Hepatocyte (in vitro differentiated cells): ENCODE data around the gene GALNT14. TPM values are rescaled to one million over a fixed set of nuclear protein-coding genes. Genes with fewer than 3 reads are reported as not detected.

Experiments used
- DNase-seq: peaks from one replicate; pipeline ENCODE4 v3.0.0-alpha.2; 2016; ENCODE audit warnings: low spot score
- H2AFZ ChIP-seq: fragments of 200-600 bp; sonication (generic); 2 replicates; pipeline ENCODE4 v1.6.0; 2016; ENCODE audit warnings: antibody characterized with exemption, mild to moderate bottlenecking
- H3K27ac ChIP-seq: fragments of 200-600 bp; sonication (generic); 2 replicates; pipeline ENCODE4 v1.5.1; 2016; ENCODE audit warnings: mild to moderate bottlenecking
- H3K27me3 ChIP-seq: fragments of 200-600 bp; sonication (generic); 2 replicates; pipeline ENCODE4 v1.6.1; 2016
- H3K36me3 ChIP-seq: fragments of 200-600 bp; sonication (generic); replicated peaks from 2 replicates; pipeline ENCODE4 v1.5.1; 2016; ENCODE audit warnings: low read depth; ENCODE audit not compliant: insufficient read depth
- H3K4me1 ChIP-seq: fragments of 200-600 bp; sonication (generic); 2 replicates; pipeline ENCODE4 v1.5.1; 2016; ENCODE audit warnings: mild to moderate bottlenecking, moderate library complexity; ENCODE audit not compliant: insufficient read depth
- H3K4me2 ChIP-seq: fragments of 200-600 bp; sonication (generic); 2 replicates; pipeline ENCODE4 v1.6.0; 2016
- H3K4me3 ChIP-seq: fragments of 200-600 bp; sonication (generic); 2 replicates; pipeline ENCODE4 v1.5.1; 2016; ENCODE audit warnings: mild to moderate bottlenecking
- H3K79me2 ChIP-seq: fragments of 200-600 bp; sonication (generic); 2 replicates; pipeline ENCODE4 v1.6.0; 2017; ENCODE audit warnings: mild to moderate bottlenecking
- H3K9me2 ChIP-seq: fragments of 200-600 bp; sonication (generic); replicated peaks from 2 replicates; pipeline ENCODE4 v1.6.0; 2017; ENCODE audit warnings: mild to moderate bottlenecking; ENCODE audit not compliant: insufficient read depth
- H3K9me3 ChIP-seq: fragments of 200-600 bp; sonication (generic); 2 replicates; pipeline ENCODE4 v1.5.1; 2016; ENCODE audit warnings: low read depth, mild to moderate bottlenecking
- H4K20me1 ChIP-seq: fragments of 200-600 bp; sonication (generic); 2 replicates; pipeline ENCODE4 v1.6.0; 2016; ENCODE audit warnings: mild to moderate bottlenecking; ENCODE audit not compliant: insufficient read depth, poor library complexity, severe bottlenecking
- EZH2 ChIP-seq: fragments of 200-600 bp; sonication (generic); IDR thresholded peaks from 2 replicates; pipeline ENCODE4 v1.6.1; 2016; ENCODE audit warnings: antibody characterized with exemption, mild to moderate bottlenecking, borderline replicate concordance
- EZH2phosphoT487 ChIP-seq: fragments of 200-600 bp; sonication (generic); IDR thresholded peaks from one replicate; pipeline ENCODE4 v1.6.1; 2018; ENCODE audit warnings: antibody characterized with exemption, mild to moderate bottlenecking, low read depth, moderate library complexity; ENCODE audit not compliant: unreplicated experiment, severe bottlenecking
- WGBS: methylation state at CpG from one replicate; pipeline ENCODE4 v1.1.6; 2016; ENCODE audit warnings: low lambda C conversion rate; ENCODE audit errors: missing lambda C conversion rate; 5-methylcytosine and 5-hydroxymethylcytosine counted together
- polyA plus RNA-seq: library from polyadenylated mRNA; unstranded; fragments of >200 nt; fragmentation: Nextera tagmentation; extraction: Ambion mirVana; gene quantifications from 2 replicates; pipeline ENCODE4 v1.2.1, GENCODE V29; 2016
- total RNA-seq: library from RNA; depleted of rRNA; stranded (reverse); fragments of >200 nt; gene quantifications from 2 replicates; pipeline ENCODE4 v1.2.3, GENCODE V29; 2014
- TF ChIP-seq, protein P1 (sequence below): fragments of 200-600 bp; sonication (generic); IDR thresholded peaks from 2 replicates; pipeline ENCODE4 v1.5.1; 2016; ENCODE audit warnings: antibody characterized with exemption, mild to moderate bottlenecking; ENCODE audit not compliant: poor library complexity

Gene GALNT14
- total and polyA plus RNA-seq, 2 experiments from 2014 or later = 2.2 to 2.9 TPM

DNA sequence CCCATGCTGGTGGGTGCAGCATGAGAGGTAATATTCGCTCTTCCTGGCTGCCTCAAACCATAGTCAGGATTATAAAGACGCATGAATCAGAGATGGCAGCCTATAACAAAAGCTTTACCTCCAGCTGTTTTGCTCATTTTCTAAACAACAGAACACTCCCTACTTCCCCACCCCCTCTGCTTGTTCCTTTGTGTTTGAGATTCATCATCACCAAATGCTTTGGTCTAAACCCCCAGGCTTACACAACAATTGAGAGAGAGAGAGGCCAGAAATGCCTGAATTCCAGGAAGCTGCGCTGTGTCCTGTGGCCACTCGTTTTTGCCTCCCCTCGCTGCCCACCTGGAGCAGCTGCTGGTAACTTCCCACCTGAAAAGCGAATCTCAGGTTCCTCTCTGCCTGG, 252.2 kb downstream of the GALNT14 start:
- no peaks in the 10 kb centered on the region for H3K9me3 ChIP-seq
- H3K9me2 ChIP-seq = no peaks in the 10 kb centered on the region
- H3K27me3 ChIP-seq = no peaks in the 10 kb centered on the region
- no peak overlapping the region for H3K4me2 ChIP-seq
- H3K27ac ChIP-seq = no peak overlapping the region
- H3K36me3 ChIP-seq = no peaks in the 10 kb centered on the region
- no peaks in the 10 kb centered on the region for H3K4me1 ChIP-seq
- no peaks in the 10 kb centered on the region for H3K79me2 ChIP-seq
- H2AFZ ChIP-seq = no peak overlapping the region
- H3K4me3 ChIP-seq = no peak overlapping the region
- 66% methylated on average over 6 of the region's 6 CpGs for WGBS
- TF ChIP-seq EZH2phosphoT487 (no peak), EZH2 (no peak)
- TF ChIP-seq, protein P1, sequence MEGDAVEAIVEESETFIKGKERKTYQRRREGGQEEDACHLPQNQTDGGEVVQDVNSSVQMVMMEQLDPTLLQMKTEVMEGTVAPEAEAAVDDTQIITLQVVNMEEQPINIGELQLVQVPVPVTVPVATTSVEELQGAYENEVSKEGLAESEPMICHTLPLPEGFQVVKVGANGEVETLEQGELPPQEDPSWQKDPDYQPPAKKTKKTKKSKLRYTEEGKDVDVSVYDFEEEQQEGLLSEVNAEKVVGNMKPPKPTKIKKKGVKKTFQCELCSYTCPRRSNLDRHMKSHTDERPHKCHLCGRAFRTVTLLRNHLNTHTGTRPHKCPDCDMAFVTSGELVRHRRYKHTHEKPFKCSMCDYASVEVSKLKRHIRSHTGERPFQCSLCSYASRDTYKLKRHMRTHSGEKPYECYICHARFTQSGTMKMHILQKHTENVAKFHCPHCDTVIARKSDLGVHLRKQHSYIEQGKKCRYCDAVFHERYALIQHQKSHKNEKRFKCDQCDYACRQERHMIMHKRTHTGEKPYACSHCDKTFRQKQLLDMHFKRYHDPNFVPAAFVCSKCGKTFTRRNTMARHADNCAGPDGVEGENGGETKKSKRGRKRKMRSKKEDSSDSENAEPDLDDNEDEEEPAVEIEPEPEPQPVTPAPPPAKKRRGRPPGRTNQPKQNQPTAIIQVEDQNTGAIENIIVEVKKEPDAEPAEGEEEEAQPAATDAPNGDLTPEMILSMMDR = no peak
- H4K20me1 ChIP-seq = no peaks in the 10 kb centered on the region
- DNase-seq = no peak

- Histone ChIP-seq H3K4me3 (no peak overlapping the region), H3K27ac (no peak overlapping the region), H2AFZ (no peak overlapping the region), H3K9me3 (no peaks in the 10 kb centered on the region), H3K79me2 (no peaks in the 10 kb centered on the region), H3K4me2 (no peak overlapping the region), H3K9me2 (no peaks in the 10 kb centered on the region), H3K4me1 (no peaks in the 10 kb centered on the region), H3K36me3 (no peaks in the 10 kb centered on the region), H3K27me3 (no peaks in the 10 kb centered on the region), H4K20me1 (no peaks in the 10 kb centered on the region)
- WGBS = 88% methylated on average over 3 of the region's 3 CpGs
- no peak for DNase-seq
- TF ChIP-seq, protein P1 = no peak
- no peak for TF ChIP-seq EZH2
- TF ChIP-seq EZH2phosphoT487 = no peak
Observed at GRCh38 chr2:30883822-30884221, 254.4 kb downstream of the GALNT14 start.

GRCh38 chr2:30883184-30883583, 255.1 kb downstream of the GALNT14 start:
- H3K27me3 ChIP-seq = no peaks in the 10 kb centered on the region
- no peak overlapping the region for H2AFZ ChIP-seq
- no peak for DNase-seq
- no peaks in the 10 kb centered on the region for H3K4me1 ChIP-seq
- H3K27ac ChIP-seq = no peak overlapping the region
- H3K36me3 ChIP-seq = no peaks in the 10 kb centered on the region
- H3K9me3 ChIP-seq = no peaks in the 10 kb centered on the region
- H3K4me3 ChIP-seq = no peak overlapping the region
- WGBS = 88% methylated on average over 4 of the region's 4 CpGs
- no peaks in the 10 kb centered on the region for H3K9me2 ChIP-seq
- no peak overlapping the region for H3K4me2 ChIP-seq
- H3K79me2 ChIP-seq = no peaks in the 10 kb centered on the region
- no peaks in the 10 kb centered on the region for H4K20me1 ChIP-seq
- TF ChIP-seq EZH2phosphoT487 = no peak
- no peak for TF ChIP-seq EZH2
- TF ChIP-seq, protein P1 = no peak

- no peak overlapping the region for H3K4me2 ChIP-seq
- TF ChIP-seq EZH2phosphoT487 (no peak), EZH2 (no peak)
- H3K4me3 ChIP-seq = no peak overlapping the region
- no peaks in the 10 kb centered on the region for H3K36me3 ChIP-seq
- H3K27ac ChIP-seq = no peak overlapping the region
- DNase-seq = no peak
- no peak overlapping the region for H2AFZ ChIP-seq
- no peaks in the 10 kb centered on the region for H3K9me2 ChIP-seq
- H4K20me1 ChIP-seq = no peaks in the 10 kb centered on the region
- WGBS = 74% methylated on average over 3 of the region's 3 CpGs
- no peaks in the 10 kb centered on the region for H3K27me3 ChIP-seq
- no peaks in the 10 kb centered on the region for H3K79me2 ChIP-seq
- no peaks in the 10 kb centered on the region for H3K4me1 ChIP-seq
- H3K9me3 ChIP-seq = no peaks in the 10 kb centered on the region
Observed at GRCh38 chr2:30880516-30880915, 257.7 kb downstream of the GALNT14 start.
